Adrenal gland (tissue), 12 donors: Measurements from ENCODE around the gene MINPP1. TPM values are rescaled to one million over a fixed set of nuclear protein-coding genes. Genes with fewer than 3 reads are reported as not detected.

Experiments
- DNase-seq, 7 donors: peaks; one replicate each; pipeline ENCODE4 v3.0.0-alpha.2; 2019 to 2020
- H3K27ac ChIP-seq, 5 donors: fragments of 200-600 bp; sonication (generic) in 4 of 5; 1 replicate in 3 of 5; 2 replicates in 2 of 5; pipeline versions ENCODE4 v1.5.1 to v1.8.0; 2016 to 2020; ENCODE audit warnings: mild to moderate bottlenecking in 1 of 5
- H3K27me3 ChIP-seq: fragments of 200-600 bp; 2 replicates; pipeline ENCODE4 v1.8.0; 2021
- H3K36me3 ChIP-seq, 2 donors: fragments of 200-600 bp; replicated peaks in 1 of 2; 1 replicate in 1 of 2; 2 replicates in 1 of 2; pipeline versions ENCODE4 v1.5.1 to v1.8.0; 2018 to 2022
- H3K4me1 ChIP-seq, 2 donors: fragments of 200-600 bp; replicated peaks in 1 of 2; 1 replicate in 1 of 2; 2 replicates in 1 of 2; pipeline versions ENCODE4 v1.5.1 to v1.8.0; 2018 to 2021
- H3K4me3 ChIP-seq, 4 donors: fragments of 200-600 bp; sonication (generic) in 3 of 4; one replicate each; pipeline ENCODE4 v1.5.1; 2016 to 2018
- H3K9me3 ChIP-seq, 3 donors: fragments of 200-600 bp; sonication (generic) in 1 of 3; replicated peaks in 1 of 3; 1 replicate in 2 of 3; 2 replicates in 1 of 3; pipeline versions ENCODE4 v1.5.1 to v1.8.0; 2016 to 2021
- CTCF ChIP-seq, 6 experiments: fragments of 450-650 bp in 4 of 6; fragments of 200-600 bp in 2 of 6; sonication (generic) in 1 of 6; IDR thresholded peaks; 1 replicate in 5 of 6; 2 replicates in 1 of 6; pipeline versions ENCODE4 v1.5.1 to v1.8.0; 2016 to 2021; ENCODE audit warnings: antibody characterized with exemption in 6 of 6, mild to moderate bottlenecking in 2 of 6, moderate library complexity in 1 of 6
- POLR2A ChIP-seq, 2 donors: fragments of 450-650 bp; IDR thresholded peaks; one replicate each; pipeline ENCODE4 v1.6.1; 2017; ENCODE audit warnings: antibody characterized with exemption in 2 of 2, mild to moderate bottlenecking in 2 of 2, moderate library complexity in 1 of 2
- WGBS, 4 donors: extraction: QIAGEN DNeasy Blood & Tissue Kit in 2 of 4; methylation state at CpG; one replicate each; pipeline versions ENCODE4 v1.1.5 to v1.1.7; 2013 to 2017; 5-methylcytosine and 5-hydroxymethylcytosine counted together
- intact Hi-C, 2 donors: fragments of 100-400 bp; cut with DNase I; formaldehyde crosslinking; loops; one replicate each; pipeline versions ENCODE4 v1.14.1 to v1.15.0; 2022 to 2023
- polyA plus RNA-seq, 3 donors: library from polyadenylated mRNA; stranded (reverse); fragments of 200-250 nt in 2 of 3; fragments of 350-450 nt in 1 of 3; fragmentation: Illumina TruSeq in 1 of 3; extraction: RNeasy Lipid Tissue Mini Kit (QIAGEN cat#74804) in 1 of 3; gene quantifications; one replicate each; pipeline ENCODE4 v1.2.3, GENCODE V29; 2013 to 2014
- total RNA-seq, 9 donors: library from RNA; depleted of rRNA in 4 of 9; stranded (reverse); fragments of >200 nt in 4 of 9; fragments of 120-200 nt in 1 of 9; fragmentation: NEBNext Ultra II Directional in 1 of 9; extraction: Animal tissue kit (Norgen Biotek cat#: 25700) in 1 of 9; gene quantifications; one replicate each; pipeline versions ENCODE4 v1.1.0 to v1.2.4, GENCODE V29; 2013 to 2023
- donor health status: healthy with polysubstance abuse.
- donor health status: Bipolar disorder and iron deficiency.
- donor health status: DM: yes; HTN: yes; CAD: no.
- donor health status: DM: no; HTN: no; CAD: no.
- donor health status: DM: no; HTN: no; CAD: no.
- donor health status: DM: yes; HTN: yes; CAD: no.

MINPP1 gene
- total and polyA plus RNA-seq, 12 donors = 19.4 to 75.8 (median 44.7) TPM

- Histone ChIP-seq H3K27ac (no peak overlapping the region), H3K27me3 (no peaks in the 10 kb centered on the region), H3K9me3 (no peaks in the 10 kb centered on the region), H3K4me1 (peaks cover 5 to 13% of the 10 kb centered on the region in 2 donors), H3K4me3 (no peak overlapping the region), H3K36me3 (peaks cover 0 to 19% of the 10 kb centered on the region in 2 donors)
- 90 to 98% (median 94%) methylated on average over 2 of the region's 2 CpGs for WGBS, 4 donors
- intact Hi-C loops = no loop called here
- TF ChIP-seq CTCF (IDR thresholded peaks at IDR 0.05) (no peak), POLR2A (IDR thresholded peaks at IDR 0.05) (no peak)
- DNase-seq = no peak
Measured at GRCh38 chr10:87519582-87519981, 14.9 kb downstream of the MINPP1 start.

- intact Hi-C loops = no loop called here
- Histone ChIP-seq H3K9me3 (no peaks in the 10 kb centered on the region), H3K27me3 (no peaks in the 10 kb centered on the region), H3K27ac (peak overlapping the region in 4 of 5 donors; percentile 31 to 57 (median 48)), H3K4me3 (no peak overlapping the region), H3K36me3 (peaks cover 0 to 10% of the 10 kb centered on the region in 2 donors), H3K4me1 (peaks cover 5 to 17% of the 10 kb centered on the region in 2 donors)
- no peak for DNase-seq
- 29 to 37% (median 34%) methylated on average over 2 of the region's 2 CpGs for WGBS, 4 donors
- TF ChIP-seq POLR2A (IDR thresholded peaks at IDR 0.05) (no peak), CTCF (IDR thresholded peaks at IDR 0.05) (no peak)
Measured at GRCh38 chr10:87523731-87524130, 19.0 kb downstream of the MINPP1 start.

- peak overlapping the region in 4 of 5 donors; percentile 5 to 57 (median 44) for H3K27ac ChIP-seq
- no peak for DNase-seq
- intact Hi-C loops = no loop called here
- H3K27me3 ChIP-seq = no peaks in the 10 kb centered on the region
- H3K9me3 ChIP-seq = no peaks in the 10 kb centered on the region
- peaks cover 0 to 7% of the 10 kb centered on the region in 2 donors for H3K36me3 ChIP-seq
- peaks cover 5 to 17% of the 10 kb centered on the region in 2 donors for H3K4me1 ChIP-seq
- no peak overlapping the region for H3K4me3 ChIP-seq
- TF ChIP-seq CTCF (IDR thresholded peaks at IDR 0.05) = no peak
- no peak for TF ChIP-seq POLR2A (IDR thresholded peaks at IDR 0.05)
Measured at GRCh38 chr10:87524296-87524695, 19.6 kb downstream of the MINPP1 start.

- Histone ChIP-seq H3K27me3 (no peaks in the 10 kb centered on the region), H3K9me3 (no peaks in the 10 kb centered on the region), H3K4me1 (peaks cover 0 to 25% of the 10 kb centered on the region in 2 donors), H3K36me3 (no peaks in the 10 kb centered on the region), H3K27ac (peak overlapping the region in 4 of 5 donors; percentile 20 to 61 (median 54)), H3K4me3 (no peak overlapping the region)
- intact Hi-C loops = loop anchor here (10.0 kb wide), 2 partner anchors 123 to 203 kb away; partner anchors contain the start of gene PAPSS2 (in 1 of the 2)
- TF ChIP-seq CTCF (IDR thresholded peaks at IDR 0.05) (no peak), POLR2A (IDR thresholded peaks at IDR 0.05) (no peak)
- 51 to 66% (median 58%) methylated on average over 4 of the region's 4 CpGs for WGBS, 4 donors
- DNase-seq = peak in 1 of 7 donors; percentile 36
Measured at GRCh38 chr10:87531908-87532622, 27.4 kb downstream of the MINPP1 start.
